ENCODE results near the gene AFF3. TPM values are rescaled to one million over a fixed set of nuclear protein-coding genes. Genes with fewer than 3 reads are reported as not detected.

The AFF3 gene
- total and polyA plus RNA-seq, 7 experiments from 2014 or later: 3.0 to 24.1 (median 19.8) TPM

GRCh38 chr2:100006516-100006915 lies 135.9 kb downstream of the AFF3 start:
- Histone ChIP-seq H3K27me3 (ENCODE audit: control insufficient read depth in 2 of 2, insufficient read depth in 2 of 2, low read length in 2 of 2) (no peaks in the 10 kb centered on the region), H3K4me1 (ENCODE audit: control insufficient read depth in 2 of 2, insufficient read depth in 2 of 2, low read length in 2 of 2) (no peaks in the 10 kb centered on the region), H3K27ac (ENCODE audit: low read depth, low read length) (no peak overlapping the region), H3K9me3 (ENCODE audit: control insufficient read depth in 2 of 3, low read length in 3 of 3) (no peaks in the 10 kb centered on the region), H3K36me3 (ENCODE audit: control insufficient read depth in 2 of 3, insufficient read depth in 3 of 3, low read length in 3 of 3) (peaks cover 0 to 11% (median 0%) of the 10 kb centered on the region in 3 experiments), H3K4me3 (ENCODE audit: low read length) (no peak overlapping the region)
- POLR2A ChIA-PET: no interaction called here
- no peak overlapping the region for H3K4me3 Mint-ChIP-seq
- peaks cover 0 to 55% (median 20%) of the 10 kb centered on the region in 5 donors for H3K36me3 Mint-ChIP-seq
- no peaks in the 10 kb centered on the region for H3K9me3 Mint-ChIP-seq
- CTCF ChIA-PET: interaction anchor here (0.5 kb wide), 1 partner anchor 173 kb away, joined by 3 read pairs; no protein-coding TSS in a partner anchor
- H3K27ac Mint-ChIP-seq: no peak overlapping the region
- H3K4me1 Mint-ChIP-seq: peaks cover 0 to 2% (median 0%) of the 10 kb centered on the region in 7 donors
- DNase-seq (no peak), ATAC-seq (no peak)
- no peaks in the 10 kb centered on the region for H3K27me3 Mint-ChIP-seq
- intact Hi-C loops (cut with micrococcal nuclease): no loop called here

- ChIA-PET POLR2A (no interaction called here), CTCF (no interaction called here)
- no peak overlapping the region for H3K4me3 Mint-ChIP-seq
- H3K27me3 Mint-ChIP-seq: no peaks in the 10 kb centered on the region
- Histone ChIP-seq H3K36me3 (ENCODE audit: control insufficient read depth in 2 of 3, insufficient read depth in 3 of 3, low read length in 3 of 3) (peaks cover 0 to 15% (median 0%) of the 10 kb centered on the region in 3 experiments), H3K9me3 (ENCODE audit: control insufficient read depth in 2 of 3, low read length in 3 of 3) (no peaks in the 10 kb centered on the region), H3K4me3 (ENCODE audit: low read length) (no peak overlapping the region), H3K4me1 (ENCODE audit: control insufficient read depth in 2 of 2, insufficient read depth in 2 of 2, low read length in 2 of 2) (no peaks in the 10 kb centered on the region), H3K27me3 (ENCODE audit: control insufficient read depth in 2 of 2, insufficient read depth in 2 of 2, low read length in 2 of 2) (no peaks in the 10 kb centered on the region), H3K27ac (ENCODE audit: low read depth, low read length) (no peak overlapping the region)
- peaks cover 0 to 63% (median 20%) of the 10 kb centered on the region in 5 donors for H3K36me3 Mint-ChIP-seq
- H3K27ac Mint-ChIP-seq: no peak overlapping the region
- H3K9me3 Mint-ChIP-seq: no peaks in the 10 kb centered on the region
- H3K4me1 Mint-ChIP-seq: peaks cover 0 to 14% (median 0%) of the 10 kb centered on the region in 7 donors
- intact Hi-C loops (cut with micrococcal nuclease): no loop called here
- DNase-seq (no peak), ATAC-seq (no peak)
These were observed 137.4 kb downstream of the AFF3 start for GRCh38 chr2:100004959-100005387.

- ChIA-PET CTCF (no interaction called here), POLR2A (no interaction called here)
- Mint-ChIP-seq H3K27me3 (no peaks in the 10 kb centered on the region), H3K4me3 (no peak overlapping the region), H3K9me3 (no peaks in the 10 kb centered on the region), H3K36me3 (peaks cover 0 to 59% (median 20%) of the 10 kb centered on the region in 5 donors), H3K4me1 (peaks cover 0 to 14% (median 0%) of the 10 kb centered on the region in 7 donors), H3K27ac (no peak overlapping the region)
- no peak for ATAC-seq
- H3K27me3 ChIP-seq (ENCODE audit: control insufficient read depth in 2 of 2, insufficient read depth in 2 of 2, low read length in 2 of 2): no peaks in the 10 kb centered on the region
- no peaks in the 10 kb centered on the region for H3K4me1 ChIP-seq (ENCODE audit: control insufficient read depth in 2 of 2, insufficient read depth in 2 of 2, low read length in 2 of 2)
- no peak overlapping the region for H3K4me3 ChIP-seq (ENCODE audit: low read length)
- H3K36me3 ChIP-seq (ENCODE audit: control insufficient read depth in 2 of 3, insufficient read depth in 3 of 3, low read length in 3 of 3): peaks cover 0 to 15% (median 0%) of the 10 kb centered on the region in 3 experiments
- no peak for DNase-seq
- intact Hi-C loops (cut with micrococcal nuclease): no loop called here
- H3K27ac ChIP-seq (ENCODE audit: low read depth, low read length): no peak overlapping the region
- no peaks in the 10 kb centered on the region for H3K9me3 ChIP-seq (ENCODE audit: control insufficient read depth in 2 of 3, low read length in 3 of 3)
These were observed 138.0 kb downstream of the AFF3 start for GRCh38 chr2:100004348-100004884.

- Histone ChIP-seq H3K9me3 (ENCODE audit: control insufficient read depth in 2 of 3, low read length in 3 of 3) (no peaks in the 10 kb centered on the region), H3K4me3 (ENCODE audit: low read length) (no peak overlapping the region), H3K36me3 (ENCODE audit: control insufficient read depth in 2 of 3, insufficient read depth in 3 of 3, low read length in 3 of 3) (peaks cover 0 to 10% (median 0%) of the 10 kb centered on the region in 3 experiments), H3K4me1 (ENCODE audit: control insufficient read depth in 2 of 2, insufficient read depth in 2 of 2, low read length in 2 of 2) (no peaks in the 10 kb centered on the region), H3K27ac (ENCODE audit: low read depth, low read length) (no peak overlapping the region), H3K27me3 (ENCODE audit: control insufficient read depth in 2 of 2, insufficient read depth in 2 of 2, low read length in 2 of 2) (no peaks in the 10 kb centered on the region)
- H3K27me3 Mint-ChIP-seq: no peaks in the 10 kb centered on the region
- H3K4me1 Mint-ChIP-seq: peaks cover 0 to 12% (median 0%) of the 10 kb centered on the region in 7 donors
- ATAC-seq (no peak), DNase-seq (no peak)
- CTCF ChIA-PET: no interaction called here
- H3K36me3 Mint-ChIP-seq: peaks cover 0 to 45% (median 12%) of the 10 kb centered on the region in 5 donors
- no peak overlapping the region for H3K4me3 Mint-ChIP-seq
- H3K27ac Mint-ChIP-seq: no peak overlapping the region
- POLR2A ChIA-PET: no interaction called here
- intact Hi-C loops (cut with micrococcal nuclease): no loop called here
- H3K9me3 Mint-ChIP-seq: no peaks in the 10 kb centered on the region
These were observed 140.3 kb downstream of the AFF3 start for GRCh38 chr2:100002059-100002458.

GRCh38 chr2:100000915-100001707 lies 141.3 kb downstream of the AFF3 start:
- Histone ChIP-seq H3K4me1 (ENCODE audit: control insufficient read depth in 2 of 2, insufficient read depth in 2 of 2, low read length in 2 of 2) (no peaks in the 10 kb centered on the region), H3K9me3 (ENCODE audit: control insufficient read depth in 2 of 3, low read length in 3 of 3) (no peaks in the 10 kb centered on the region), H3K27me3 (ENCODE audit: control insufficient read depth in 2 of 2, insufficient read depth in 2 of 2, low read length in 2 of 2) (no peaks in the 10 kb centered on the region), H3K27ac (ENCODE audit: low read depth, low read length) (no peak overlapping the region), H3K36me3 (ENCODE audit: control insufficient read depth in 2 of 3, insufficient read depth in 3 of 3, low read length in 3 of 3) (peaks cover 0 to 4% (median 0%) of the 10 kb centered on the region in 3 experiments), H3K4me3 (ENCODE audit: low read length) (no peak overlapping the region)
- ATAC-seq: no peak
- DNase-seq: no peak
- no peaks in the 10 kb centered on the region for H3K9me3 Mint-ChIP-seq
- ChIA-PET CTCF (no interaction called here), POLR2A (interaction anchor here (0.5 kb wide), 1 partner anchor 1360 kb away, joined by 3 read pairs; no protein-coding TSS in a partner anchor)
- H3K4me3 Mint-ChIP-seq: peak overlapping the region in 1 of 10 donors; percentile 42
- intact Hi-C loops (cut with micrococcal nuclease): no loop called here
- peaks cover 0 to 37% (median 4%) of the 10 kb centered on the region in 5 donors for H3K36me3 Mint-ChIP-seq
- H3K27ac Mint-ChIP-seq: peak overlapping the region in 1 of 9 donors; percentile 10
- H3K4me1 Mint-ChIP-seq: peaks cover 0 to 12% (median 0%) of the 10 kb centered on the region in 7 donors
- H3K27me3 Mint-ChIP-seq: no peaks in the 10 kb centered on the region

GRCh38 chr2:99998651-99999320 lies 143.6 kb downstream of the AFF3 start:
- Mint-ChIP-seq H3K4me1 (peaks cover 0 to 12% (median 0%) of the 10 kb centered on the region in 7 donors), H3K27ac (no peak overlapping the region), H3K9me3 (no peaks in the 10 kb centered on the region), H3K27me3 (no peaks in the 10 kb centered on the region), H3K36me3 (peaks cover 0 to 24% (median 4%) of the 10 kb centered on the region in 5 donors), H3K4me3 (no peak overlapping the region)
- Histone ChIP-seq H3K36me3 (ENCODE audit: control insufficient read depth in 2 of 3, insufficient read depth in 3 of 3, low read length in 3 of 3) (peaks cover 0 to 4% (median 0%) of the 10 kb centered on the region in 3 experiments), H3K4me1 (ENCODE audit: control insufficient read depth in 2 of 2, insufficient read depth in 2 of 2, low read length in 2 of 2) (no peaks in the 10 kb centered on the region), H3K9me3 (ENCODE audit: control insufficient read depth in 2 of 3, low read length in 3 of 3) (no peaks in the 10 kb centered on the region), H3K4me3 (ENCODE audit: low read length) (no peak overlapping the region), H3K27ac (ENCODE audit: low read depth, low read length) (no peak overlapping the region), H3K27me3 (ENCODE audit: control insufficient read depth in 2 of 2, insufficient read depth in 2 of 2, low read length in 2 of 2) (no peaks in the 10 kb centered on the region)
- ATAC-seq (no peak), DNase-seq (no peak)
- ChIA-PET POLR2A (no interaction called here), CTCF (no interaction called here)
- intact Hi-C loops (cut with micrococcal nuclease): loop anchor here in 1 of 2 donors (5.0 kb wide), 1 partner anchor 441 kb away; no protein-coding TSS in a partner anchor
